Measurements from ENCODE around the gene PALLD. TPM values are rescaled to one million over a fixed set of nuclear protein-coding genes. Genes with fewer than 3 reads are reported as not detected.

Gene PALLD
- total RNA-seq, 4 donors from 2014 or later = 58.5 to 164 (median 84.2) TPM

DNA sequence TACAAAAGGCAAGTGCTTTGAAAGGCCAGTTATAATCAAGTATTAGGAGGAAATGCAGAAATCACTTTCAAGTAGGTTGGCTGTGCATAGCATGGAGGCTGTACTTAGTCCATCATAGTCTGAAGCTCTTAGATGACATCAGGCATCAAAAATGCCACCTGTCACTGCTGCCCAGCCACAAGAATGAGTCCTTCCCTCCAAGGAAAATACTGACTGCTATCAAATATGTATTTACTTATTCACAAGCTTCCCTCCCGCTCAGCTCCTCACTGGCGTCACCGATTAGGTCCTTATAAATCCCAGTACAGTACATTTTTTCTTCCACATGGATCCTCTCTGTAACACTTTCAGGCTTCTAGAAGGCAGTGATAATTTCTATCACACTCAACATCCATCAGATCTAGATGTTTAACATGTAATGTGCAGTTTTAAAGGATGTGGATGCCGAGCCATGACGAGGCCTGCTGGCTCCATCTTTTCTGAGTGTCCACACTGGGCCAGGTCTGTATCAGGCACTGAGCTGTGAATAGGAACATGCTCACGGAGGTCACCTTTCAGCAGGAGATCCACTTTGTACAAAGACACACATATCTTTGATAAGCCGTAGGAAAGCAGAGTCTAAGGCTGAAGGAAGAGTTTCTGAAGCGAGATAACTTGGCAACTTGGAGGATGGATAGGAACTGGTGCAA lies 121.9 kb downstream of the PALLD start:
- no peak for ATAC-seq (ENCODE audit: low FRiP score)

DNA sequence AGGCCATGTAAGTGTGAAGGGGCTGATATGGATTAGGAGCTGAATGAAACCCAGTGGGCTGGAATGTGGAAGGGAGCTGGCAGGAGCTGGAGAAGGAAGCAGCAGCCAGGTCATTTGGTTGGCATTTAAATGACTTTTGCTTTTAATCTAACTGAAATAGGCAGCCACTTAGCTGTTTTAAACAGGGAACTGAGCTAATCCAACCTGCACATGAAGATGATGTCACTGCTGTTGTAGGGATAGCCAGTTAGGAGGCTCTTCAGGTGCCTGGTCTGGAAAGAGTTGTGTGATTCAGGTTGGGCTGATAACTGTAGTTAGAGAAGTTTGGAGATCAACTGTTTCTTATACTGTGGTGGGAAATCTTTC lies 122.4 kb downstream of the PALLD start:
- no peak for ATAC-seq (ENCODE audit: low FRiP score)
- TF ChIP-seq CTCF (IDR thresholded peaks at IDR 0.05) = no peak

More for the DNA sequence above, 121.9 kb downstream of the PALLD start:
- DNase-seq (ENCODE audit: low spot score) = no peak
- TF ChIP-seq CTCF (IDR thresholded peaks at IDR 0.05) = no peak

GRCh38 chr4:168621806-168622589 lies 125.1 kb downstream of the PALLD start:
- no peak for DNase-seq (ENCODE audit: low spot score)
- no peak for ATAC-seq (ENCODE audit: low FRiP score)
- TF ChIP-seq CTCF (IDR thresholded peaks at IDR 0.05) = no peak

More for the DNA sequence above, 122.4 kb downstream of the PALLD start:
- no peak for DNase-seq (ENCODE audit: low spot score)

GRCh38 chr4:168622600-168622999 lies 125.7 kb downstream of the PALLD start:
- DNase-seq (ENCODE audit: low spot score) (no peak), ATAC-seq (ENCODE audit: low FRiP score) (no peak)

GRCh38 chr4:168623011-168623410 lies 126.2 kb downstream of the PALLD start:
- ATAC-seq (ENCODE audit: low FRiP score) (no peak), DNase-seq (ENCODE audit: low spot score) (no peak)
- no peak for TF ChIP-seq CTCF (IDR thresholded peaks at IDR 0.05)

More at GRCh38 chr4:168622600-168622999, 125.7 kb downstream of the PALLD start:
- no peak for TF ChIP-seq CTCF (IDR thresholded peaks at IDR 0.05)

DNA sequence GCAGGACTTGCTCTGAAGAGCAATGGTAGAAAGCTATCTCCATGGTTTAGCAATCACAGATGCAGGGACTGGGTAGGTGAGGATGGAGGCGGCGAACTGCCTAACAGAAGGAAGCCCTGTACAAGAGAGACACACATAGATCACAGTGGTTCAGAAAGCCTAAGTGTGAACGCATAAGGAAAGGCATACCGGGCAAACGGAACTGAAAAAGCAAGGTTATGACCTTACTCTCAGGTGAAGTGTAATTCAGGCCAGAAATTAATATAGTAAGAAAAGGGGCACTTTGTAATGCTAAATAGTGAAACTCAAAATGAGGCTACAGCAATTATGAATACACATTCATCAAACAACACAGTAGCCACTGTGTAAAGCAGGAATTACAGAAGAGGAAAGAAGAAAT lies 126.6 kb downstream of the PALLD start:
- no peak for DNase-seq (ENCODE audit: low spot score)
- TF ChIP-seq CTCF (IDR thresholded peaks at IDR 0.05) = no peak
- ATAC-seq (ENCODE audit: low FRiP score) = no peak
